ENCODE measurements around the gene DAAM1. TPM values are rescaled to one million over a fixed set of nuclear protein-coding genes. Genes with fewer than 3 reads are reported as not detected.

Gene DAAM1
- total RNA-seq, 1 donor from 2014 or later: 69.9 TPM

- Mint-ChIP-seq H3K27ac (peak overlapping the region; percentile 34), H3K4me1 (ENCODE audit: low read depth) (peaks cover 14% of the 10 kb centered on the region), H3K27me3 (no peaks in the 10 kb centered on the region), H3K36me3 (ENCODE audit: insufficient read depth) (no peaks in the 10 kb centered on the region), H3K4me3 (ENCODE audit: low read depth) (no peak overlapping the region), H3K9me3 (ENCODE audit: low read depth) (no peaks in the 10 kb centered on the region)
- TF ChIP-seq, protein P1, sequence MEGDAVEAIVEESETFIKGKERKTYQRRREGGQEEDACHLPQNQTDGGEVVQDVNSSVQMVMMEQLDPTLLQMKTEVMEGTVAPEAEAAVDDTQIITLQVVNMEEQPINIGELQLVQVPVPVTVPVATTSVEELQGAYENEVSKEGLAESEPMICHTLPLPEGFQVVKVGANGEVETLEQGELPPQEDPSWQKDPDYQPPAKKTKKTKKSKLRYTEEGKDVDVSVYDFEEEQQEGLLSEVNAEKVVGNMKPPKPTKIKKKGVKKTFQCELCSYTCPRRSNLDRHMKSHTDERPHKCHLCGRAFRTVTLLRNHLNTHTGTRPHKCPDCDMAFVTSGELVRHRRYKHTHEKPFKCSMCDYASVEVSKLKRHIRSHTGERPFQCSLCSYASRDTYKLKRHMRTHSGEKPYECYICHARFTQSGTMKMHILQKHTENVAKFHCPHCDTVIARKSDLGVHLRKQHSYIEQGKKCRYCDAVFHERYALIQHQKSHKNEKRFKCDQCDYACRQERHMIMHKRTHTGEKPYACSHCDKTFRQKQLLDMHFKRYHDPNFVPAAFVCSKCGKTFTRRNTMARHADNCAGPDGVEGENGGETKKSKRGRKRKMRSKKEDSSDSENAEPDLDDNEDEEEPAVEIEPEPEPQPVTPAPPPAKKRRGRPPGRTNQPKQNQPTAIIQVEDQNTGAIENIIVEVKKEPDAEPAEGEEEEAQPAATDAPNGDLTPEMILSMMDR (IDR thresholded peaks at IDR 0.05; ENCODE audit: unreplicated experiment): no peak
- no peak for DNase-seq (ENCODE audit: low spot score, unreplicated experiment)
Observed at GRCh38 chr14:59310633-59311032, 122.2 kb downstream of the DAAM1 start.

- Mint-ChIP-seq H3K4me3 (ENCODE audit: low read depth) (no peak overlapping the region), H3K27ac (no peak overlapping the region), H3K36me3 (ENCODE audit: insufficient read depth) (no peaks in the 10 kb centered on the region), H3K9me3 (ENCODE audit: low read depth) (no peaks in the 10 kb centered on the region), H3K27me3 (no peaks in the 10 kb centered on the region), H3K4me1 (ENCODE audit: low read depth) (peaks cover 5% of the 10 kb centered on the region)
- no peak for DNase-seq (ENCODE audit: low spot score, unreplicated experiment)
- TF ChIP-seq, protein P1 (IDR thresholded peaks at IDR 0.05; ENCODE audit: unreplicated experiment): no peak
Observed at GRCh38 chr14:59311723-59312122, 123.3 kb downstream of the DAAM1 start.

- H3K27ac Mint-ChIP-seq: no peak overlapping the region
- H3K9me3 Mint-ChIP-seq (ENCODE audit: low read depth): no peaks in the 10 kb centered on the region
- no peak overlapping the region for H3K4me3 Mint-ChIP-seq (ENCODE audit: low read depth)
- no peaks in the 10 kb centered on the region for H3K36me3 Mint-ChIP-seq (ENCODE audit: insufficient read depth)
- DNase-seq (ENCODE audit: low spot score, unreplicated experiment): no peak
- peaks cover 13% of the 10 kb centered on the region for H3K4me1 Mint-ChIP-seq (ENCODE audit: low read depth)
- H3K27me3 Mint-ChIP-seq: no peaks in the 10 kb centered on the region
- TF ChIP-seq, protein P1 (IDR thresholded peaks at IDR 0.05; ENCODE audit: unreplicated experiment): no peak
Observed at GRCh38 chr14:59313144-59313651, 124.7 kb downstream of the DAAM1 start.

DNA sequence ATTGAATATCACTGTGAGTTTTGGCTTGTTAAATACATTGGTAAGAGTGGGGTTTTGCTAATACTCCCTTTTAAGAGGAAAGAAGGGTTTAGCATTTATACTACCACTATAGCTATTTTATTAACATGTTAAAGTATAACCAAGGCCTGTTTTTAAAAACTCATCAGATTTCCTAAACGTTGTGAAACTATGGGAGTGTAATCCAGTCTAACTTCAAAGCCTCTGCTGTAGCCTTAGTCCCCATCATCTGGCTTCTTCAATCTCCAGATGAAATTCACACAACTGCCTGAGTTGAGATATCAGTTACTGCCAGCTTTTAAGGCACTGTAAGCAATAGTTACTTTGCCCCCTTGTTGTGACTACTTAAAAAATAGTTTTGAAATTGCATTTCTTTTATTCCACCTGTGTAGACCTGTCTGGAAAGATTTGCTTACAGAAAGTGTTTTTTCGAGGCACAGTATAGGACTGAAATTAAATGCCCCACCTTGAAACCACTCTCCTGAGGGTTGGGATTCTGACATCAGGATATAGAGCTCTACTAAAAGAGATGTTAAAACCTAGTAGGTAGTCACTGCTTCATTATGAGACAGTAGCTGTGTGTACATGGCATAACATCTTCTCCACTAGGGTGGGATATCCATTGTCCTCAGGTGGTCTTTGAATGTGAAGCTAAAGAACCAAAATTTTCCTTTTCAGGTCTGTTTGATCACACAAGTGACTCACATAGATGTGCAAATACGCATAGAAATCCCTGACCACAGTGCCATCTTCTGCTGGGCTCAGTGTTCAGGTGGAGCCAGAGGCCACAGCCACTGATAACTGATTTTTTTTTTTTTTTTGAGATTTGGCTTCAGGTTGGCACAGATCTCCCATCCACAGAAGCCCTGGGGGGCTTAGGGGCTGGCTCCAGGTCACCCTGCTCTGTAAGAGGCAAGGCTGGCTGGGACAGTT lies 125.5 kb downstream of the DAAM1 start:
- TF ChIP-seq, protein P1 (IDR thresholded peaks at IDR 0.05; ENCODE audit: unreplicated experiment): no peak
- no peaks in the 10 kb centered on the region for H3K27me3 Mint-ChIP-seq
- H3K27ac Mint-ChIP-seq: no peak overlapping the region
- no peak overlapping the region for H3K4me3 Mint-ChIP-seq (ENCODE audit: low read depth)
- H3K9me3 Mint-ChIP-seq (ENCODE audit: low read depth): no peaks in the 10 kb centered on the region
- H3K4me1 Mint-ChIP-seq (ENCODE audit: low read depth): peaks cover 13% of the 10 kb centered on the region
- DNase-seq (ENCODE audit: low spot score, unreplicated experiment): no peak
- H3K36me3 Mint-ChIP-seq (ENCODE audit: insufficient read depth): no peaks in the 10 kb centered on the region

GRCh38 chr14:59314953-59315599 lies 126.6 kb downstream of the DAAM1 start:
- TF ChIP-seq, protein P1 (IDR thresholded peaks at IDR 0.05; ENCODE audit: unreplicated experiment): no peak
- no peak overlapping the region for H3K27ac Mint-ChIP-seq

More at GRCh38 chr14:59314953-59315599, 126.6 kb downstream of the DAAM1 start:
- H3K27me3 Mint-ChIP-seq: no peaks in the 10 kb centered on the region
- H3K4me1 Mint-ChIP-seq (ENCODE audit: low read depth): peaks cover 13% of the 10 kb centered on the region
- H3K9me3 Mint-ChIP-seq (ENCODE audit: low read depth): no peaks in the 10 kb centered on the region
- no peaks in the 10 kb centered on the region for H3K36me3 Mint-ChIP-seq (ENCODE audit: insufficient read depth)
- DNase-seq (ENCODE audit: low spot score, unreplicated experiment): no peak
- H3K4me3 Mint-ChIP-seq (ENCODE audit: low read depth): no peak overlapping the region

Measured in progenitor cell of endocrine pancreas (in vitro differentiated cells).